Uterus (tissue), 2 donors: ENCODE measurements around the gene PAQR5.

Experiments
- CTCF ChIP-seq, 4 experiments: fragments of 200-600 bp in 2 of 4; fragments of 450-650 bp in 2 of 4; sonication (generic) in 2 of 4; IDR thresholded peaks; one replicate each; pipeline ENCODE4 v1.5.1; 2016 to 2019; ENCODE audit warnings: antibody characterized with exemption in 4 of 4, mild to moderate bottlenecking in 2 of 4, moderate library complexity in 1 of 4
- POLR2A ChIP-seq, 2 donors: fragments of 450-650 bp; IDR thresholded peaks; one replicate each; pipeline ENCODE4 v1.6.1; 2016; ENCODE audit warnings: antibody characterized with exemption in 2 of 2, mild to moderate bottlenecking in 1 of 2, moderate library complexity in 1 of 2

- TF ChIP-seq CTCF (IDR thresholded peaks at IDR 0.05): no peak
- no peak for TF ChIP-seq POLR2A (IDR thresholded peaks at IDR 0.05)
These were observed 140.9 kb downstream of the PAQR5 start for GRCh38 chr15:69439623-69440022.
